ENCODE data around the gene LUC7L3. TPM values are rescaled to one million over a fixed set of nuclear protein-coding genes. Genes with fewer than 3 reads are reported as not detected.

Gene LUC7L3
- total and polyA plus RNA-seq, 2 experiments from 2014 or later, result 69.3 to 501 TPM

DNA sequence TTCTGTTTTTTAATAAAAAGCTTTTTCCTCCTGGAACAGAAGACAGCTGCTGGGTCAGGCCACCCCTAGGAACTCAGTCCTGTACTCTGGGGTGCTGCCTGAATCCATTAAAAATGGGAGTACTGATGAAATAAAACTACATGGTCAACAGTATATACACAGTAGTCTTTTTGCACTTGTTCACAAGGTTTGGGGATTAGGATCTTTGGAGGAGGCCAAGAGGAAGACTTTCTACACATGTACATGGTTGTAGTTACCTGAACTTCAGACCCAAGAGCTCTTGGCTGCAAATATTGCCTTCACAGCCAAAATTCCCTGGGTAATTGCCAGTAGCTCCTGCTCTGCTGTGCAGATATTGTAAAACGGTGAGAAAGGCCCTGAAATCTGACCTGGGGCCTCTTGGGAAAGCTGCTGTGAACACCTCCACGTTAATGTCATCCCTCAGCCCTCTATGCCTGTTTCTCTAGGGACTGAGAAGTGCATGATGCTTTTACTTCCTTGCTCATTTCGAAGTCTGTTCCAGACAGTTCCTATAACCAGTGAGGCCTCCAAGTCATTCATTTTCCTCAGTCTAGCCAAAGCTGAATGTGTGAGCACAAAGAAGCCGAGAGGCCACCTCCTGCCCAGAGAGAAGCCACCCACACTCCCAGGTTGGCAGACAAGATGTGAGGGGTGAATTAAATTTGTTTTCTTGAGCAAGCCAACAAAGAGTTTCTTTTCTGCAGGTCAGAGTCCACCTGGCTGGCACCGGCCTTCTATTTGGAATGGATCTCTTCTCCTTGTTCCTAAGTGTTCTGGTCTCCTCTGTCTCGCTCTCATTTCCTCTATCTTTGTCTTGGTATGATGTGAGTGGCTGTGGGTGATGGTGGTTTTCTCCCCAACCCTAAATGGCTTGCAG is 27.6 kb upstream of the LUC7L3 start:
- peaks cover 2% of the 10 kb centered on the region for H3K27me3 Mint-ChIP-seq (ENCODE audit: insufficient read depth, low read depth, poor library complexity)
- H3K27ac Mint-ChIP-seq, result no peak overlapping the region
- TF ChIP-seq ZNF331 (CRISPR knock-in tag; IDR thresholded peaks at IDR 0.05; ENCODE audit: low read depth), result no peak
- TF ChIP-seq STAT1 (IDR thresholded peaks at IDR 0.05; ENCODE audit: unreplicated experiment), result no peak
- no peak for TF ChIP-seq CREB1 (CRISPR knock-in tag; IDR thresholded peaks at IDR 0.05; ENCODE audit: low read depth)
- no peak for TF ChIP-seq ZNF114 (CRISPR knock-in tag; IDR thresholded peaks at IDR 0.05)
- no peak for TF ChIP-seq JUNB (IDR thresholded peaks at IDR 0.05; ENCODE audit: unreplicated experiment)
- TF ChIP-seq, protein P1, sequence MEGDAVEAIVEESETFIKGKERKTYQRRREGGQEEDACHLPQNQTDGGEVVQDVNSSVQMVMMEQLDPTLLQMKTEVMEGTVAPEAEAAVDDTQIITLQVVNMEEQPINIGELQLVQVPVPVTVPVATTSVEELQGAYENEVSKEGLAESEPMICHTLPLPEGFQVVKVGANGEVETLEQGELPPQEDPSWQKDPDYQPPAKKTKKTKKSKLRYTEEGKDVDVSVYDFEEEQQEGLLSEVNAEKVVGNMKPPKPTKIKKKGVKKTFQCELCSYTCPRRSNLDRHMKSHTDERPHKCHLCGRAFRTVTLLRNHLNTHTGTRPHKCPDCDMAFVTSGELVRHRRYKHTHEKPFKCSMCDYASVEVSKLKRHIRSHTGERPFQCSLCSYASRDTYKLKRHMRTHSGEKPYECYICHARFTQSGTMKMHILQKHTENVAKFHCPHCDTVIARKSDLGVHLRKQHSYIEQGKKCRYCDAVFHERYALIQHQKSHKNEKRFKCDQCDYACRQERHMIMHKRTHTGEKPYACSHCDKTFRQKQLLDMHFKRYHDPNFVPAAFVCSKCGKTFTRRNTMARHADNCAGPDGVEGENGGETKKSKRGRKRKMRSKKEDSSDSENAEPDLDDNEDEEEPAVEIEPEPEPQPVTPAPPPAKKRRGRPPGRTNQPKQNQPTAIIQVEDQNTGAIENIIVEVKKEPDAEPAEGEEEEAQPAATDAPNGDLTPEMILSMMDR (conservative IDR thresholded peaks at IDR 0.05; ENCODE audit: low read depth in 2 of 2), result no peak
- no peak for TF ChIP-seq POLR2AphosphoS5 (IDR thresholded peaks at IDR 0.05; ENCODE audit: low read depth)
- Histone ChIP-seq H2AFZ (no peak overlapping the region), H3K36me3 (ENCODE audit: insufficient read depth) (peaks cover 14% of the 10 kb centered on the region), H3F3A (replicated peaks; ENCODE audit: low read depth) (peaks cover 15% of the 10 kb centered on the region; the same call in 1 of the 2 replicates), H3K27ac (ENCODE audit: low read depth) (0 out of 2 replicates have a peak overlapping the region, but pooled peaks have one; percentile 20), H3K4me3 (no peak overlapping the region), H3K27me3 (ENCODE audit: insufficient read depth) (no peaks in the 10 kb centered on the region), H3K79me2 (replicated peaks; ENCODE audit: insufficient read depth) (no peaks in the 10 kb centered on the region), H4K20me1 (replicated peaks; ENCODE audit: insufficient read depth) (peaks cover 3% of the 10 kb centered on the region; the same call in 1 of the 2 replicates), H3K9me2 (ENCODE audit: insufficient read depth) (no peaks in the 10 kb centered on the region), H3K4me2 (no peak overlapping the region), H3K4me1 (ENCODE audit: insufficient read depth) (no peaks in the 10 kb centered on the region; the same call in none of the 2 replicates)
- no peak overlapping the region for H3K4me3 Mint-ChIP-seq
- ATAC-seq (no peak), DNase-seq (ENCODE audit: low spot score) (no peak)
- H3K9me3 Mint-ChIP-seq, result no peaks in the 10 kb centered on the region
- H3K4me1 Mint-ChIP-seq, result peaks cover 25% of the 10 kb centered on the region
- peaks cover 39% of the 10 kb centered on the region for H3K36me3 Mint-ChIP-seq (ENCODE audit: low read depth)

DNA sequence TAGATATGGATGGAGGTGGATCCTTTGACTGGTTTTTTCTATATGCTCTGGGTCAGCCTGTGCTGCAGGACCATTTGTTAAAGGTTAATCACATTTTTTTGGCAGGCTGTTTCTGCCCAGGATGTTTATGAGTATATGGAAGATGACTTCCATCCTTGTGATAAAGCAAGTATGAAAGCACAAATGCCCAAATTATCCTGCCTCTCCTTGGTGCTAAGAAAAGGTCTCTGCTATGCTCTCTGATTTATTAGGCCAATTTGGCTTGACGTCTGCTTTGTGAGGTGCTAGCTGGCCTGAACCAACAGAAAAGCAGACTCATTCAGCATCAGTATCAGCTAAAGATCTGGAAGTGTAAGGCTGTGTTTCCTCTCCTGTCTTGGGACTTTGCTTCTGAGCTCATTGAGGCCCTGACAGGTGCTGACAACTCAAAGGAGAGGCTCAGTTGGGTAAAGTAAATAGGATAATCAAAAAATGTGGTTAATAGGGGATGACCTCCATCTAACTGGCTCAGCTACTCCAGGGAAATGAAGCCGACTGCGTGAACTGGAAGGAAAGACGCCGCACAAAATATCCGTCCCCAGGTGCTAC is 26.9 kb upstream of the LUC7L3 start:
- Histone ChIP-seq H3K9me2 (ENCODE audit: insufficient read depth) (no peaks in the 10 kb centered on the region), H3K27ac (ENCODE audit: low read depth) (no peak overlapping the region), H3K27me3 (ENCODE audit: insufficient read depth) (no peaks in the 10 kb centered on the region), H3K4me1 (ENCODE audit: insufficient read depth) (no peaks in the 10 kb centered on the region; the same call in none of the 2 replicates), H3F3A (replicated peaks; ENCODE audit: low read depth) (peaks cover 20% of the 10 kb centered on the region; the same call in 1 of the 2 replicates), H2AFZ (no peak overlapping the region), H3K36me3 (ENCODE audit: insufficient read depth) (peaks cover 21% of the 10 kb centered on the region), H4K20me1 (replicated peaks; ENCODE audit: insufficient read depth) (peaks cover 3% of the 10 kb centered on the region; the same call in 1 of the 2 replicates), H3K4me2 (no peak overlapping the region), H3K79me2 (replicated peaks; ENCODE audit: insufficient read depth) (no peaks in the 10 kb centered on the region), H3K4me3 (no peak overlapping the region)
- TF ChIP-seq, protein P2, sequence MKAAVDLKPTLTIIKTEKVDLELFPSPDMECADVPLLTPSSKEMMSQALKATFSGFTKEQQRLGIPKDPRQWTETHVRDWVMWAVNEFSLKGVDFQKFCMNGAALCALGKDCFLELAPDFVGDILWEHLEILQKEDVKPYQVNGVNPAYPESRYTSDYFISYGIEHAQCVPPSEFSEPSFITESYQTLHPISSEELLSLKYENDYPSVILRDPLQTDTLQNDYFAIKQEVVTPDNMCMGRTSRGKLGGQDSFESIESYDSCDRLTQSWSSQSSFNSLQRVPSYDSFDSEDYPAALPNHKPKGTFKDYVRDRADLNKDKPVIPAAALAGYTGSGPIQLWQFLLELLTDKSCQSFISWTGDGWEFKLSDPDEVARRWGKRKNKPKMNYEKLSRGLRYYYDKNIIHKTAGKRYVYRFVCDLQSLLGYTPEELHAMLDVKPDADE (IDR thresholded peaks at IDR 0.05), result no peak
- no peak for TF ChIP-seq NANOG (IDR thresholded peaks at IDR 0.05; ENCODE audit: borderline replicate concordance)
- Mint-ChIP-seq H3K4me3 (no peak overlapping the region), H3K9me3 (no peaks in the 10 kb centered on the region), H3K27ac (no peak overlapping the region), H3K4me1 (peaks cover 23% of the 10 kb centered on the region), H3K36me3 (ENCODE audit: low read depth) (peaks cover 44% of the 10 kb centered on the region), H3K27me3 (ENCODE audit: insufficient read depth, low read depth, poor library complexity) (peaks cover 2% of the 10 kb centered on the region)
- DNase-seq (ENCODE audit: low spot score), result no peak
- ATAC-seq, result no peak

Data from GM23338 (cell line).